ENCODE data around the gene BNIP1. TPM values are rescaled to one million over a fixed set of nuclear protein-coding genes. Genes with fewer than 3 reads are reported as not detected.

The BNIP1 gene
- total RNA-seq, 4 donors from 2014 or later: 5.4 to 9.4 (median 8.3) TPM

GRCh38 chr5:173158366-173158765, 14.0 kb downstream of the BNIP1 start:
- H3K4me3 ChIP-seq: no peak overlapping the region
- peaks cover 0 to 5% (median 2%) of the 10 kb centered on the region in 4 donors for H3K4me1 ChIP-seq
- WGBS: 95% methylated on average over 8 of the region's 8 CpGs
- peaks cover 37 to 97% (median 91%) of the 10 kb centered on the region in 4 donors for H3K36me3 ChIP-seq
- H3K27ac ChIP-seq (replicated peaks in 1 of 4): no peak overlapping the region
- H3K9me3 ChIP-seq: no peaks in the 10 kb centered on the region
- no peaks in the 10 kb centered on the region for H3K27me3 ChIP-seq
- TF ChIP-seq POLR2A (IDR thresholded peaks at IDR 0.05; ENCODE audit: low read depth) (no peak), EP300 (IDR thresholded peaks at IDR 0.05) (no peak), POLR2AphosphoS5 (IDR thresholded peaks at IDR 0.05) (no peak), CTCF (IDR thresholded peaks at IDR 0.05) (no peak)
- intact Hi-C loops (cut with DNase I): no loop called here
- no peak for DNase-seq (ENCODE audit: extremely low spot score)

GRCh38 chr5:173159256-173159655, 14.9 kb downstream of the BNIP1 start:
- no peaks in the 10 kb centered on the region for H3K27me3 ChIP-seq
- no peaks in the 10 kb centered on the region for H3K9me3 ChIP-seq
- no peak overlapping the region for H3K27ac ChIP-seq (replicated peaks in 1 of 4)
- peaks cover 42 to 97% (median 91%) of the 10 kb centered on the region in 4 donors for H3K36me3 ChIP-seq
- DNase-seq (ENCODE audit: extremely low spot score): no peak
- H3K4me1 ChIP-seq: peaks cover 0 to 11% (median 3%) of the 10 kb centered on the region in 4 donors
- WGBS: 79% methylated on average over 3 of the region's 3 CpGs
- no peak overlapping the region for H3K4me3 ChIP-seq
- TF ChIP-seq CTCF (IDR thresholded peaks at IDR 0.05) (no peak), EP300 (IDR thresholded peaks at IDR 0.05) (no peak), POLR2AphosphoS5 (IDR thresholded peaks at IDR 0.05) (no peak), POLR2A (IDR thresholded peaks at IDR 0.05; ENCODE audit: low read depth) (no peak)
- intact Hi-C loops (cut with DNase I): no loop called here

GRCh38 chr5:173161148-173161547, 16.8 kb downstream of the BNIP1 start:
- no peak overlapping the region for H3K27ac ChIP-seq (replicated peaks in 1 of 4)
- peaks cover 0 to 11% (median 3%) of the 10 kb centered on the region in 4 donors for H3K4me1 ChIP-seq
- peaks cover 28 to 86% (median 77%) of the 10 kb centered on the region in 4 donors for H3K36me3 ChIP-seq
- intact Hi-C loops (cut with DNase I): no loop called here
- no peaks in the 10 kb centered on the region for H3K9me3 ChIP-seq
- 98% methylated on average over 5 of the region's 5 CpGs for WGBS
- TF ChIP-seq POLR2AphosphoS5 (IDR thresholded peaks at IDR 0.05) (no peak), CTCF (IDR thresholded peaks at IDR 0.05) (no peak), POLR2A (IDR thresholded peaks at IDR 0.05; ENCODE audit: low read depth) (no peak), EP300 (IDR thresholded peaks at IDR 0.05) (no peak)
- DNase-seq (ENCODE audit: extremely low spot score): no peak
- H3K4me3 ChIP-seq: no peak overlapping the region
- H3K27me3 ChIP-seq: no peaks in the 10 kb centered on the region

- H3K36me3 ChIP-seq: peaks cover 24 to 65% (median 58%) of the 10 kb centered on the region in 4 donors
- H3K27me3 ChIP-seq: no peaks in the 10 kb centered on the region
- H3K9me3 ChIP-seq: no peaks in the 10 kb centered on the region
- peak overlapping the region in 1 of 4 donors; percentile 12 for H3K27ac ChIP-seq (replicated peaks in 1 of 4)
- no peak for TF ChIP-seq POLR2A (IDR thresholded peaks at IDR 0.05; ENCODE audit: low read depth)
- TF ChIP-seq EP300 (IDR thresholded peaks at IDR 0.05): no peak
- no peak for TF ChIP-seq POLR2AphosphoS5 (IDR thresholded peaks at IDR 0.05)
- no peak for TF ChIP-seq CTCF (IDR thresholded peaks at IDR 0.05)
- WGBS: 70% methylated on average over 7 of the region's 7 CpGs
- intact Hi-C loops (cut with DNase I): no loop called here
- H3K4me1 ChIP-seq: peaks cover 0 to 11% (median 3%) of the 10 kb centered on the region in 4 donors
- DNase-seq (ENCODE audit: extremely low spot score): no peak
- H3K4me3 ChIP-seq: no peak overlapping the region
Observed at GRCh38 chr5:173163219-173163618, 18.9 kb downstream of the BNIP1 start.
